ENCODE data around the gene SLC6A17.

DNA sequence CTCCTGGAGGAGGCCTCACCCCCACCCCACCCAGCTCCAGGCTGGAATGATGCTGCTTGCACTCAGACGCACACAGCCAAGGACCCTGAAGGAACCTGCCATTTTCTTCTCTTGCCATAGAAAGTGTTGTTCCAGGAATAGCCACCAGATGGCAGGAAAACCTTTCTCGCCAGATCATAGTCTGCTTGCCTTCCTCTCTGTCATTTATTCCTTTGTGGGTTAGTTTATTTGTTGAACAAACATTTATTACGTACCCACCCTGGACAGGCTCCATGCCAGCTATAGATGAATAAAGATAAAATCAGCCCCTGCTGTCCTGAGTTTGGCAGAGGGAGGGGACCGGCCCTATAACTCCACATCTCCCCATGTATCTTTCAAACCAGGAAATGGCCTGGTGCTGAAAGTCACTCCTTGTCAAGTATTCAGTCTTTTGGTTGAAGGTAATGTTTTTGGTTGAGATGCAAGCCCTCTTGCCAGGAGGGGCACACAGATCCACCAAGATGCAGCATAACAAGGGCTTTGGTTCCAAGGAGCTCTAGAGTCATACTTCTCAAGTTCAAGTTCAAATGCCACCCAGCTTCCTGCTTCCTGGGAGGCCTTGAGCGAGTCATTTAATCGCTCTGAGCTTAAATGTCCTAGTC lies 52.8 kb downstream of the SLC6A17 start:
- TF ChIP-seq, protein P1, sequence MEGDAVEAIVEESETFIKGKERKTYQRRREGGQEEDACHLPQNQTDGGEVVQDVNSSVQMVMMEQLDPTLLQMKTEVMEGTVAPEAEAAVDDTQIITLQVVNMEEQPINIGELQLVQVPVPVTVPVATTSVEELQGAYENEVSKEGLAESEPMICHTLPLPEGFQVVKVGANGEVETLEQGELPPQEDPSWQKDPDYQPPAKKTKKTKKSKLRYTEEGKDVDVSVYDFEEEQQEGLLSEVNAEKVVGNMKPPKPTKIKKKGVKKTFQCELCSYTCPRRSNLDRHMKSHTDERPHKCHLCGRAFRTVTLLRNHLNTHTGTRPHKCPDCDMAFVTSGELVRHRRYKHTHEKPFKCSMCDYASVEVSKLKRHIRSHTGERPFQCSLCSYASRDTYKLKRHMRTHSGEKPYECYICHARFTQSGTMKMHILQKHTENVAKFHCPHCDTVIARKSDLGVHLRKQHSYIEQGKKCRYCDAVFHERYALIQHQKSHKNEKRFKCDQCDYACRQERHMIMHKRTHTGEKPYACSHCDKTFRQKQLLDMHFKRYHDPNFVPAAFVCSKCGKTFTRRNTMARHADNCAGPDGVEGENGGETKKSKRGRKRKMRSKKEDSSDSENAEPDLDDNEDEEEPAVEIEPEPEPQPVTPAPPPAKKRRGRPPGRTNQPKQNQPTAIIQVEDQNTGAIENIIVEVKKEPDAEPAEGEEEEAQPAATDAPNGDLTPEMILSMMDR (conservative IDR thresholded peaks at IDR 0.05; ENCODE audit: low read depth in 2 of 2), result peak; percentile 83 to 90
- TF ChIP-seq CREB1 (CRISPR knock-in tag; IDR thresholded peaks at IDR 0.05; ENCODE audit: low read depth), result no peak
- TF ChIP-seq EZH2phosphoT487 (IDR thresholded peaks at IDR 0.05; ENCODE audit: unreplicated experiment), result no peak
- TF ChIP-seq, protein P2, sequence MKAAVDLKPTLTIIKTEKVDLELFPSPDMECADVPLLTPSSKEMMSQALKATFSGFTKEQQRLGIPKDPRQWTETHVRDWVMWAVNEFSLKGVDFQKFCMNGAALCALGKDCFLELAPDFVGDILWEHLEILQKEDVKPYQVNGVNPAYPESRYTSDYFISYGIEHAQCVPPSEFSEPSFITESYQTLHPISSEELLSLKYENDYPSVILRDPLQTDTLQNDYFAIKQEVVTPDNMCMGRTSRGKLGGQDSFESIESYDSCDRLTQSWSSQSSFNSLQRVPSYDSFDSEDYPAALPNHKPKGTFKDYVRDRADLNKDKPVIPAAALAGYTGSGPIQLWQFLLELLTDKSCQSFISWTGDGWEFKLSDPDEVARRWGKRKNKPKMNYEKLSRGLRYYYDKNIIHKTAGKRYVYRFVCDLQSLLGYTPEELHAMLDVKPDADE (IDR thresholded peaks at IDR 0.05), result no peak
- no peak for TF ChIP-seq POLR2AphosphoS5 (IDR thresholded peaks at IDR 0.05; ENCODE audit: low read depth)
- TF ChIP-seq, protein P3, sequence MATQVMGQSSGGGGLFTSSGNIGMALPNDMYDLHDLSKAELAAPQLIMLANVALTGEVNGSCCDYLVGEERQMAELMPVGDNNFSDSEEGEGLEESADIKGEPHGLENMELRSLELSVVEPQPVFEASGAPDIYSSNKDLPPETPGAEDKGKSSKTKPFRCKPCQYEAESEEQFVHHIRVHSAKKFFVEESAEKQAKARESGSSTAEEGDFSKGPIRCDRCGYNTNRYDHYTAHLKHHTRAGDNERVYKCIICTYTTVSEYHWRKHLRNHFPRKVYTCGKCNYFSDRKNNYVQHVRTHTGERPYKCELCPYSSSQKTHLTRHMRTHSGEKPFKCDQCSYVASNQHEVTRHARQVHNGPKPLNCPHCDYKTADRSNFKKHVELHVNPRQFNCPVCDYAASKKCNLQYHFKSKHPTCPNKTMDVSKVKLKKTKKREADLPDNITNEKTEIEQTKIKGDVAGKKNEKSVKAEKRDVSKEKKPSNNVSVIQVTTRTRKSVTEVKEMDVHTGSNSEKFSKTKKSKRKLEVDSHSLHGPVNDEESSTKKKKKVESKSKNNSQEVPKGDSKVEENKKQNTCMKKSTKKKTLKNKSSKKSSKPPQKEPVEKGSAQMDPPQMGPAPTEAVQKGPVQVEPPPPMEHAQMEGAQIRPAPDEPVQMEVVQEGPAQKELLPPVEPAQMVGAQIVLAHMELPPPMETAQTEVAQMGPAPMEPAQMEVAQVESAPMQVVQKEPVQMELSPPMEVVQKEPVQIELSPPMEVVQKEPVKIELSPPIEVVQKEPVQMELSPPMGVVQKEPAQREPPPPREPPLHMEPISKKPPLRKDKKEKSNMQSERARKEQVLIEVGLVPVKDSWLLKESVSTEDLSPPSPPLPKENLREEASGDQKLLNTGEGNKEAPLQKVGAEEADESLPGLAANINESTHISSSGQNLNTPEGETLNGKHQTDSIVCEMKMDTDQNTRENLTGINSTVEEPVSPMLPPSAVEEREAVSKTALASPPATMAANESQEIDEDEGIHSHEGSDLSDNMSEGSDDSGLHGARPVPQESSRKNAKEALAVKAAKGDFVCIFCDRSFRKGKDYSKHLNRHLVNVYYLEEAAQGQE (IDR thresholded peaks at IDR 0.05; ENCODE audit: unreplicated experiment), result no peak
- no peak for TF ChIP-seq EZH2 (IDR thresholded peaks at IDR 0.05; ENCODE audit: low read depth, unreplicated experiment)
- no peak for TF ChIP-seq JUNB (IDR thresholded peaks at IDR 0.05; ENCODE audit: unreplicated experiment)

All from GM23338 (cell line).